GM18508 (cell line): ENCODE data around the gene MAP2K7.
"Not testable (repeated sequence)": the region's sequence is repeated elsewhere in the genome, so short reads cannot be mapped to it uniquely, and the experiment has no call there.

ENCODE experiments used
- ATAC-seq: cut with Tn5 transposase; IDR thresholded peaks from one replicate; pipeline ENCODE4 v1.9.1; 2021; ENCODE audit warnings: moderate number of reproducible peaks; ENCODE audit not compliant: insufficient read depth, unreplicated experiment

Gene MAP2K7

GRCh38 chr19:7917267-7918061, 13.8 kb downstream of the MAP2K7 start:
- no peak for ATAC-seq

- ATAC-seq: not testable (repeated sequence)
Measured at GRCh38 chr19:7918062-7918614, 14.5 kb downstream of the MAP2K7 start.

GRCh38 chr19:7918615-7919421, 15.1 kb downstream of the MAP2K7 start:
- no peak for ATAC-seq

GRCh38 chr19:7919610-7920518, 16.2 kb downstream of the MAP2K7 start, which contains the start of gene SNAPC2:
Gene SNAPC2, plus strand, starts transcription at chr19:7920338. Its CDS starts 29 bp downstream, at chr19:7920367.
- no peak for ATAC-seq

GRCh38 chr19:7920519-7921301, 17.0 kb downstream of the MAP2K7 start:
- ATAC-seq: no peak

DNA sequence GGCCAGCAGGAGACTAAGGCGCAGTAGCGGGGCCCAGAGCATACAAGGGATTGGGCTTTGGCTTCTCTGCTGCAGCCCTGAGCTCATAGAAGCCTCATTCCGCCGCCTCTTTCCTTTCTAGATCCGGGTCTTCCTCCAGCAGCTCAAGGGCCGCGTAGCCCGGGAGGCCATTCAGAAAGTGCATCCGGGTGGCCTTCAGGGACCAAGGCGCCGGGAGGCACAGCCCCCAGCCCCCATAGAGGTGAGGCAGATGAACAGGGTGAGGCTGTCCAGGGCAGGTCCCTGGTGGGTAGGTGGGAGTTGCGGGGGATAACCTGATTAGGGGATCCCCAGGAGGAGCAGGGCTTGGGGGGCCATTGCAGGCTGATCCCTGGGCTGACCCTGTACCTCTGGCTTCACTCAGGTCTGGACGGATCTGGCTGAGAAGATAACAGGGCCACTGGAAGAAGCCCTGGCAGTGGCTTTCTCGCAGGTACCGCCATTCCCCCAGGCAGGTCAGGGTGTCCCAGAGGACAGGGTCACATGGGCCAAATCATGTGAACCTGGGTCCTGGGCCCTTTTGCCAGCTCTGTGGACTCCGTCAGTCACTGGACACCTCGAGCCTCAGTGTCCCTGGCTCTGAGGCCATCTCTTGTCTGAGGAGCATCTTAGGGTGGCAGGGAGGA, 17.8 kb downstream of the MAP2K7 start:
- no peak for ATAC-seq

DNA sequence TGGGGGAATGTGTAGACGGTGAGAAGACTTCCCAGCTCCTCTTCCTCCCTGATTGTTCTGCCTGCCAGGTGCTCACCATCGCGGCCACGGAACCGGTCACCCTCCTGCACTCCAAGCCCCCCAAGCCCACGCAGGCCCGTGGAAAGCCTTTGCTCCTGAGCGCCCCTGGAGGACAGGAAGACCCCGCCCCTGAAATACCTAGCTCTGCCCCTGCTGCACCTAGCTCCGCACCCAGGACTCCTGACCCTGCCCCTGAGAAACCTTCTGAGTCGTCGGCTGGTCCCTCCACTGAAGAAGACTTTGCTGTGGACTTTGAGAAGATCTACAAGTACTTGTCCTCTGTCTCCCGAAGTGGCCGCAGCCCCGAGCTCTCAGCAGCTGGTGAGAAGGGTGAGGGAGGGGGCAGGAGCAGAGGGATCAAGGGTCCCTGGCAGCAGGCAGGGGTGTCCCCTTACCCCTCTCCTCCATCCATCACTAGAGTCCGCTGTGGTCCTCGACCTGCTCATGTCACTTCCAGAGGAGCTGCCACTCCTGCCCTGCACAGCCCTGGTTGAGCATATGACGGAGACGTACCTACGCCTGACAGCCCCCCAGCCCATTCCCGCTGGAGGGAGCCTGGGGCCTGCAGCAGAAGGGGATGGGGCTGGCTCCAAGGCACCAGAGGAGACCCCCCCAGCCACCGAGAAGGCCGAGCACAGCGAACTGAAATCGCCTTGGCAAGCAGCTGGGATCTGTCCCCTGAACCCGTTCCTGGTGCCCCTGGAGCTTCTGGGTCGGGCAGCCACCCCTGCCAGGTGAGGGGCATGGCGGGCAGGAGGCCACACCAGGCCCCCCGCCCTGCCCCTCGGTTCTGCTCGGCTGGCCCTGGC, 18.5 kb downstream of the MAP2K7 start:
- ATAC-seq: no peak

DNA sequence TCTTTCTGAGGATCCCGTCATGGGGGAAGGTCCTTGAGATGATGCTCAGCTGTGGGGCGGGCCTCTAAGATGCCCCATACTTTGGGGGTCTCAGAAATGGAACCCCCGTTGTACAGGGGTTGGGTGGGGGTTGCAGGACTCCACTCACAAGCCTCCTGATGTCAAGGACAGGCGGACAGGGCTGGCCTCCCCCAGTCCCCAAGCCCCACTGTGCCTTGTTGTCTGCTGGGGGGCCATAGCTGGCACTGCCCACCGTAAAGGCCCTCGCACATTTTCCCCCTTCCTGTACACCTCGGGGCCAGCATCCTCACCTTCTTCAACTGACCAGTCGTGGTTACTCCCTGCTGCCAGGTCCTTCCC, 19.1 kb downstream of the MAP2K7 start:
- no peak for ATAC-seq

- no peak for ATAC-seq
Measured at GRCh38 chr19:7923295-7924191, 19.9 kb downstream of the MAP2K7 start.

DNA sequence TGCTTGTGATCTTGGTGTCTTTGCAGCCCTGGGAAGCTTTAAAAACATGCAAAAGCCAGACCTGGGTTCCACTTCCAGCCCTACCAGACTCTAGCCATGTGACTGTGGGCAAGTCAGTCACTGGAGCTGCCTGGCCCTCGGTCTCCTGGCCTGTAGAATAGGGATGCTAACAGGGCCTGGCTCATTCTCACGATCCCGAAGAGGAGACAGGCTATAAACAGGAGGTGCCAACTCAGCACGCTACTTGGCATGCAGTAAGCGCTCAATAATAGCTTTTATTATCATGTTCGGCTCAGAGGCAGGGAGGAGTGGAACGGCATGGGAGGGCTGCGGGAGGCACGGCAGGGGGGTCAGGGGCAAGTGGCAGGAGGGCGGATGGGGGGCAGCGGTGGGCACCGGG, 20.6 kb downstream of the MAP2K7 start:
- ATAC-seq: no peak

DNA sequence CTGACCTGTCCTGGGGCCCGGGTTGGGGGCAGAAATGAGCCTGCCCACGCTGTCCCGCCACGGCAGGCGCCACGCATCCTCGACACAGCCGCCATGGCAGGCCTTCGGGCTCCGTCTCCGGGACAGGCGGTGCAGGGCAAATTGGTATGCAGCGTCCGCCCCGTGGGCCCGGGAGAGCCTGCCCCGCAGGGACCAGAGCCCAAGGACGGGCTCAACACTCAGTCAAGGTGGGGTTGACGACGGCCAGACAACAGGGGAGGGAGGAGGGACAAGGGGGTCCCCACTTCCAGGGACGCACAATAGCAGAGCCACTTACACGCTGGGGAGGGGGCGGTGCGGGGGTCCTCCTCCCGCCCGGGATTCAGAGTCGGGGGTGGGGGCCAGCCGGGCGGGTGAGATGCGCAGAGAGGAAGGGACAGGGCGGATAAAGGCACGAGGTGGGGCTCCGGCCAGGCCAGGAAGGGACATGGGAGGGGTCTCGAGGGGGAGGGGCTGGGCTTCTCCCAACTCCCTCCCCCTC, 21.0 kb downstream of the MAP2K7 start:
- ATAC-seq: no peak

DNA sequence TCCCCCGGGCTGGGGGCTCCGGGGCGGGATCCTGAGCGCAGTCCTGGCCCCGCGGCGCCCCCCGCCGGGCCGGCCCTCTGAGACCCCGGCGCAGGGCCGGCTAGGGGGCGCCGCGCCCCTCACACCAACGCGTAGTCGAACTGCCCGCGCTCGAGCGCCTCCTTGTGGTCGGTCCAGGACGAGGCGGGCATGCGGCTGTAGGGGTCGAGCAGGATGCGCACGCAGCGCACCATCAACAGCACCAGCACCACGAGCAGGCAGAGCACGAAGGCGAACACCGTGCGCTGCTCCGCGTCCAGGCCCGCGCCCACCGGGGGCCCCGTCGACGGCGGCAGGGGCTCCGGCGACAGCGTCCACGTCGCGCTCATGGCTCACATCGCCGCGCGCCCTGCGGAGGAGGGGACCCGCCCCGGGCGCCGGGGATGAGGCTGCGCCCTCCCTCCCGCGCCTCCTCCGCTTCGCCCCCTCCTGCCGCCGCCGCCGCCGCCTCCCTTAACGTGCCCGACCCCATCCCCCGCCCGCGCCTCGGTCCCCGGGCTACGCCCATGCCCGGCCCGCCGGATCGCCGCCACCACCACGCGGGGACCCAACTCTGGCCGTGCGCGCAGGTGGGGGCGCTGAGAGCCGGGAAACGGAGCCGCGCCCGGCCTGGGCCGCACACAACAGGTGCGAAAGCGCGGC, 21.6 kb downstream of the MAP2K7 start:
- no peak for ATAC-seq

DNA sequence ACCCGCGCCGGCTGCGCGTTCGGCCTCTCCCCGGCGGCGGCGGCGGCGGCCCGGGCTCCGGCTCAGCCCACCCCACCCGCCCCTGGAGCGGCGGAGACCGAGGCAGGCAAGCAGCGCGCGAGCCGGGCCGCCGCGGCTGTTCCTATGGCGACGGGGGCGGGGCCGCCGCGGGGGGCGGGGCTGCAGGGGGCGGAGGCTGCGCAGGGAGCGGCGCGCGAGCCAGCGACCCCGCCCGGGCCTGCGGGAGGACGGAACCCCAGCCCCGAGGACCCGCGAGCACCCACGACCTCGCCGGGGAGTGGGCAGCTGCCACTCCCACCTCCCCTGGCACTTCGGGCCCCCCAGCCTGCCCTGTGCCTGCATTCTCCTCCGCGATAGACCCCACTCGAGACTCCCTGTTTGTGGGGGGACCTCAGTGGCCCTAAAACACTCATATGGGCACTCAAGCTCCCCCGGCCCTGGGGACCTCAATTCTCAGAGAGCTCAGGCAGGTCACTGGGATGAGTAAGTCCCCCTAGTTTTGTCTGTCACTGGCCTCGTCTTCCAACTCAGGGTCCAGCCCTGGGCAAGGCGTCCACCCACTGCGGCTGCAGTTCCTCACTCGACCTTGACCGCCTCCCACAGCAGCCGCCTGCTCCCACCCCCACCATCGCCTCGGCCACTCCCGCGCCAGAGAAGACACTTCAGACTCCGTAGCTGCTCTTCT, 22.5 kb downstream of the MAP2K7 start, which contains the start of gene CTXN1:
Gene CTXN1 (minus strand): TSS at position 115 of the 706 bp plus-strand sequence. CDS start 597 bp downstream, outside the sequence.
- no peak for ATAC-seq

DNA sequence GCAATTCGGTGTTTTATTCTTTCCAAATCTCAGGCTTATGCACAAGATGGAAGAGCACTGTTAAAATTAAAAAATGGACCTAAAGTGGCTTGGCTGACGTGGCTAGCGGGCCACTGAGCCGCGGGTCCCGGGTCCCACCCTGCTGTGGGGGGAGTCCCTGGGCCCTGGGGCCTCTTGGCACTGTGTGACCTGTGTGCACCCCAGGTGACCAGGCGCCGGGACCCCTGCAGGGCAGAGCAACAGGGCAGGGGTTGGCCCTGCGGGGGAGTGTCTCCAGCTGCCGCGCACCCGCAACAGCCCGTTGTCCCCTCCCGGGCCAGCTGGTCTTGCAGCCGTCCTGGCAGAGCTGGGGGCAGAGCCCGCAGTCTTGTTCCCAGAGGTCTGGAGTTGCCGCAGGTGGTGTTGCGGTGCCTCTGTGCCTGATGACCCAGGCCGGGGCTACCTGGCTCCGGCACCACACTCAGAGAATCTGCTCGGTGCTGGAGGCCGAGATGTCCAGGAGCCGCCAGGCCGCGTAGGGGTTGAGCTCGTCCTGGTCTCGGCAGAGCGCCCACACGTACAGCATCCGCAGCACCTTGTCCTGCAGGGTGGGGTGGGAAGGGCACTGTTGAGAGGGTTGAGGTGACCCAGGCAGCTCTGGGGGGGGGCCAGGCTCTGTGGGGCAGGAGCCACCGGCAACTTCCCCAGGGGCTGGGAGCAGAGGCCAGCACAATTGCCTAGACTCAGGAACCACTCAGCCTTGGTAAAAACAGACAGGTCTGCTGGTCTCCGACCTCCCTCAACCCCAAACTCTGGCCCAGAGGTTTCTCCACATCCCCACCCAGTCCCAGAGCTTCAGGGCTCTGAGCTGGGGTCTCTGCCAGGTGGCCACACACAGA, 23.3 kb downstream of the MAP2K7 start:
- ATAC-seq: no peak
